Osteoblast (primary cell): ENCODE data around the gene PMP22. TPM values are rescaled to one million over a fixed set of nuclear protein-coding genes. Genes with fewer than 3 reads are reported as not detected.

Experiments
- DNase-seq: peaks from one replicate; pipeline ENCODE4 v3.0.0; 2011; ENCODE audit warnings: low spot score, mixed read lengths; ENCODE audit not compliant: insufficient read length; ENCODE audit errors: missing footprints
- H2AFZ ChIP-seq: 2 replicates; pipeline ENCODE4 v1.6.0; 2011; ENCODE audit warnings: mild to moderate bottlenecking, low read length
- H3K27ac ChIP-seq: 2 replicates; pipeline ENCODE4 v1.5.1; 2011; ENCODE audit warnings: mild to moderate bottlenecking, low read depth, low read length, moderate library complexity
- H3K27me3 ChIP-seq: 2 replicates; pipeline ENCODE4 v1.6.0; 2012; ENCODE audit warnings: mild to moderate bottlenecking, control low read depth, inconsistent platforms, low read length, moderate library complexity; ENCODE audit not compliant: insufficient read depth
- H3K36me3 ChIP-seq: 2 replicates; pipeline ENCODE4 v1.5.1; 2011; ENCODE audit warnings: mild to moderate bottlenecking, low read length, control low read depth, moderate library complexity; ENCODE audit not compliant: insufficient read depth
- H3K4me1 ChIP-seq: 2 replicates; pipeline ENCODE4 v1.5.1; 2011; ENCODE audit warnings: mild to moderate bottlenecking, low read length, control low read depth, moderate library complexity; ENCODE audit not compliant: insufficient read depth
- H3K4me2 ChIP-seq: 2 replicates; pipeline ENCODE4 v1.6.0; 2011; ENCODE audit warnings: mild to moderate bottlenecking, low read length; ENCODE audit not compliant: insufficient read depth
- H3K4me3 ChIP-seq: fragments of 200-600 bp; sonication (generic); 3 replicates; pipeline ENCODE4 v1.5.1; 2012; ENCODE audit warnings: mild to moderate bottlenecking, low read length, inconsistent platforms; ENCODE audit not compliant: insufficient read depth
- H3K79me2 ChIP-seq: 2 replicates; pipeline ENCODE4 v1.6.0; 2012; ENCODE audit warnings: mild to moderate bottlenecking, low read length, control low read depth, inconsistent platforms; ENCODE audit not compliant: insufficient read depth
- H3K9me3 ChIP-seq: 2 replicates; pipeline ENCODE4 v1.5.1; 2011; ENCODE audit warnings: low read depth, low read length, control low read depth
- H4K20me1 ChIP-seq: 2 replicates; pipeline ENCODE4 v1.6.0; 2012; ENCODE audit warnings: mild to moderate bottlenecking, low read length, control low read depth; ENCODE audit not compliant: insufficient read depth
- CTCF ChIP-seq: IDR thresholded peaks from 2 replicates; pipeline ENCODE4 v1.5.1; 2011; ENCODE audit warnings: mild to moderate bottlenecking, low read depth, low read length, moderate library complexity; ENCODE audit errors: extremely low read depth
- total RNA-seq: library from RNA; depleted of rRNA; stranded (reverse); fragments of >200 nt; gene quantifications from 2 replicates; pipeline ENCODE4 v1.2.3, GENCODE V29; 2012

The PMP22 gene
- total RNA-seq, 1 donor: 163 TPM

GRCh38 chr17:15239491-15239890 lies 25.6 kb downstream of the PMP22 start:
- Histone ChIP-seq H3K9me3 (no peaks in the 10 kb centered on the region), H3K4me2 (no peak overlapping the region), H3K4me1 (peaks cover 5% of the 10 kb centered on the region), H3K4me3 (no peak overlapping the region), H3K79me2 (peaks cover 68% of the 10 kb centered on the region), H3K27ac (no peak overlapping the region), H2AFZ (no peak overlapping the region), H3K36me3 (peaks cover 24% of the 10 kb centered on the region), H3K27me3 (no peaks in the 10 kb centered on the region), H4K20me1 (peaks cover 20% of the 10 kb centered on the region)
- DNase-seq: no peak
- TF ChIP-seq CTCF: no peak

- H2AFZ ChIP-seq: no peak overlapping the region
- no peak overlapping the region for H3K4me3 ChIP-seq
- no peak overlapping the region for H3K27ac ChIP-seq
- peaks cover 67% of the 10 kb centered on the region for H3K79me2 ChIP-seq
- no peaks in the 10 kb centered on the region for H3K9me3 ChIP-seq
- TF ChIP-seq CTCF: no peak
- DNase-seq: no peak
- peaks cover 24% of the 10 kb centered on the region for H3K36me3 ChIP-seq
- no peak overlapping the region for H3K4me2 ChIP-seq
- H3K27me3 ChIP-seq: no peaks in the 10 kb centered on the region
- peaks cover 5% of the 10 kb centered on the region for H3K4me1 ChIP-seq
- peaks cover 25% of the 10 kb centered on the region for H4K20me1 ChIP-seq
Observed at GRCh38 chr17:15238676-15239422, 26.3 kb downstream of the PMP22 start.

- Histone ChIP-seq H3K9me3 (no peaks in the 10 kb centered on the region), H2AFZ (no peak overlapping the region), H3K4me2 (no peak overlapping the region), H3K4me1 (peaks cover 11% of the 10 kb centered on the region), H3K79me2 (peaks cover 64% of the 10 kb centered on the region), H3K4me3 (no peak overlapping the region), H3K27ac (no peak overlapping the region), H4K20me1 (peaks cover 33% of the 10 kb centered on the region), H3K36me3 (peaks cover 27% of the 10 kb centered on the region), H3K27me3 (no peaks in the 10 kb centered on the region)
- TF ChIP-seq CTCF: no peak
- DNase-seq: no peak
Observed at GRCh38 chr17:15238057-15238456, 27.1 kb downstream of the PMP22 start.

- Histone ChIP-seq H3K79me2 (peaks cover 58% of the 10 kb centered on the region), H3K4me3 (no peak overlapping the region), H3K4me2 (no peak overlapping the region), H3K27me3 (no peaks in the 10 kb centered on the region), H2AFZ (no peak overlapping the region), H3K4me1 (peaks cover 20% of the 10 kb centered on the region), H3K9me3 (no peaks in the 10 kb centered on the region), H4K20me1 (peaks cover 43% of the 10 kb centered on the region), H3K27ac (no peak overlapping the region), H3K36me3 (peaks cover 27% of the 10 kb centered on the region)
- no peak for TF ChIP-seq CTCF
- no peak for DNase-seq
Observed at GRCh38 chr17:15237106-15237425, 28.1 kb downstream of the PMP22 start.
